ENCODE results near the gene BANF1.

GRCh38 chr11:66051371-66051765, 49.1 kb downstream of the BANF1 start:
- TF ChIP-seq ZNF8 (CRISPR knock-in tag; IDR thresholded peaks at IDR 0.05) (no peak), ARNTL (CRISPR knock-in tag; IDR thresholded peaks at IDR 0.05; ENCODE audit: borderline replicate concordance, low read depth) (no peak), ZFP3 (CRISPR knock-in tag; IDR thresholded peaks at IDR 0.05) (no peak), PATZ1 (CRISPR knock-in tag; IDR thresholded peaks at IDR 0.05; ENCODE audit: borderline replicate concordance) (no peak)
